Activated gamma-delta T cell treated with anti-CD3 and anti-CD28 coated beads, Interleukin-2, amount 50 U/mL, for 16 hours (primary cell): ENCODE results near the gene TMEM143.
A peak's percentile ranks its signal among the peaks of the same experiment; 100 is the strongest.
"Not testable (repeated sequence)": the region's sequence is repeated elsewhere in the genome, so short reads cannot be mapped to it uniquely, and the experiment has no call there.

Source experiments
- DNase-seq: peaks from one replicate; pipeline ENCODE4 v3.0.0-alpha.2; 2020; ENCODE audit warnings: low read depth

TMEM143 gene

GRCh38 chr19:48329167-48329891 is 34.4 kb downstream of the TMEM143 start:
- DNase-seq, result no peak

GRCh38 chr19:48325265-48325910 is 38.4 kb downstream of the TMEM143 start, which contains the start of gene EMP3:
EMP3 (plus strand) TSS chr19:48325552; CDS start chr19:48326845, 1,293 bp downstream.
- DNase-seq, result peak; percentile 76

- peak; percentile 99 for DNase-seq
Measured at GRCh38 chr19:48321622-48322591, 41.8 kb downstream of the TMEM143 start.

- peak; percentile 91 for DNase-seq
Measured at GRCh38 chr19:48321372-48321621, 42.4 kb downstream of the TMEM143 start.

- peak; percentile 68 for DNase-seq
Measured at GRCh38 chr19:48319647-48320541, 43.8 kb downstream of the TMEM143 start.

- DNase-seq, result no peak
Measured at GRCh38 chr19:48318286-48318987, 45.3 kb downstream of the TMEM143 start.

GRCh38 chr19:48317708-48317960 is 46.1 kb downstream of the TMEM143 start:
- DNase-seq, result not testable (repeated sequence)

- no peak for DNase-seq
Measured at GRCh38 chr19:48315712-48316111, 48.0 kb downstream of the TMEM143 start.

- no peak for DNase-seq
Measured at GRCh38 chr19:48311384-48311783, 52.4 kb downstream of the TMEM143 start.

- no peak for DNase-seq
Measured at GRCh38 chr19:48310227-48310626, 53.5 kb downstream of the TMEM143 start.

- DNase-seq, result not testable (repeated sequence)
Measured at GRCh38 chr19:48309731-48310130, 54.0 kb downstream of the TMEM143 start.

- no peak for DNase-seq
Measured at GRCh38 chr19:48308631-48309586, 54.8 kb downstream of the TMEM143 start.

- no peak for DNase-seq
Measured at GRCh38 chr19:48303866-48304265, 59.9 kb downstream of the TMEM143 start.

- DNase-seq, result no peak
Measured at GRCh38 chr19:48303367-48303766, 60.4 kb downstream of the TMEM143 start.

GRCh38 chr19:48302600-48302959 is 61.2 kb downstream of the TMEM143 start:
- DNase-seq, result no peak

- DNase-seq, result no peak
Measured at GRCh38 chr19:48301886-48302599, 61.7 kb downstream of the TMEM143 start.

- no peak for DNase-seq
Measured at GRCh38 chr19:48297975-48298374, 65.8 kb downstream of the TMEM143 start.

- DNase-seq, result no peak
Measured at GRCh38 chr19:48296963-48297734, 66.6 kb downstream of the TMEM143 start.

GRCh38 chr19:48295458-48295857 is 68.3 kb downstream of the TMEM143 start:
- no peak for DNase-seq
